HUES64 (cell line): ENCODE data around the gene L2HGDH.
"Not testable (repeated sequence)": the region's sequence is repeated elsewhere in the genome, so short reads cannot be mapped to it uniquely, and the experiment has no call there.

Experiments used
- H3K27ac ChIP-seq: 2 replicates; pipeline ENCODE4 v1.7.0; 2013; ENCODE audit warnings: low read depth, low read length, inconsistent platforms
- H3K27me3 ChIP-seq: 2 replicates; pipeline ENCODE4 v1.6.1; 2013; ENCODE audit warnings: mild to moderate bottlenecking, low read length; ENCODE audit not compliant: insufficient read depth
- H3K36me3 ChIP-seq: 2 replicates; pipeline ENCODE4 v1.6.1; 2013; ENCODE audit warnings: mild to moderate bottlenecking, low read length; ENCODE audit not compliant: insufficient read depth
- H3K4me1 ChIP-seq: 2 replicates; pipeline ENCODE4 v1.6.1; 2013; ENCODE audit warnings: mild to moderate bottlenecking, low read length, moderate library complexity; ENCODE audit not compliant: insufficient read depth
- H3K4me3 ChIP-seq: 2 replicates; pipeline ENCODE4 v1.5.1; 2013; ENCODE audit warnings: mild to moderate bottlenecking, low read length, moderate library complexity
- H3K9ac ChIP-seq: 2 replicates; pipeline ENCODE4 v1.6.1; 2013; ENCODE audit warnings: mild to moderate bottlenecking, low read depth, low read length
- H3K9me3 ChIP-seq: 2 replicates; pipeline ENCODE4 v1.6.1; 2013; ENCODE audit warnings: low read depth, low read length; ENCODE audit not compliant: insufficient read depth
- WGBS: fragments of 150-250, 120-280 bp; methylation state at CpG from one replicate; pipeline ENCODE4 v1.1.7; 2013; ENCODE audit warnings: missing lambda C conversion rate; 5-methylcytosine and 5-hydroxymethylcytosine counted together

The L2HGDH gene

DNA sequence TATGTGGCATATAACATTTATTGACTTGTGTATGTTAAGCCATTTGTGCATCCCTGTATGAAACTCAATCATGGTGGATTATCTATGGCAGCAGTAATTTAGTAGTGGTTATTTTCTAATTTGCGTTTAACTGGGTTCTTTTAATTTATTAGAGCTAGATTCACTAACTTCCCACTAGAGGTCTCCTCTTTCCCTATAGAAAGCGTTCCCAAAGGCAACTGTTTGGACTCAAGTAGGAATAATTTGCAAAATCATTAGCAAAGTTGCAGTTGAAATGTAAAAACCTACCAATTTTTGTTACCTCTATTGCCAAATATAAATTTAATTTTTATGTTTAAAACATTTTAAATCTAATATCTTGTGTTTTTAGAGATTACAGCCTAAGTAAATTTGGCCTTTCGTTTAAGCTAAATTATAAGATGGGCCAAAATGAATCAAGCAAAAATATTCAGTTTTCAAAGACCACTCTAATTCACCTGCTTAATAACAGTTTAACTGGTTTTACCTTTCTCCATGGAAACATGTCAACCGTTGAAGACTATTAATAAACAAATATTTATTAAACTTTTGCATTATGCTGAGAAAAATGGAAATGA is 6.1 kb upstream of the L2HGDH start:
- H3K9ac ChIP-seq, result no peak overlapping the region
- H3K27me3 ChIP-seq, result no peaks in the 10 kb centered on the region
- peaks cover 3% of the 10 kb centered on the region; the same call in 1 of the 2 replicates for H3K4me1 ChIP-seq
- H3K4me3 ChIP-seq, result no peak overlapping the region
- 100% methylated on average over 1 of the region's 4 CpGs for WGBS
- H3K27ac ChIP-seq, result no peak overlapping the region
- peaks cover 15% of the 10 kb centered on the region for H3K36me3 ChIP-seq
- peaks cover 12% of the 10 kb centered on the region; the same call in 1 of the 2 replicates for H3K9me3 ChIP-seq

DNA sequence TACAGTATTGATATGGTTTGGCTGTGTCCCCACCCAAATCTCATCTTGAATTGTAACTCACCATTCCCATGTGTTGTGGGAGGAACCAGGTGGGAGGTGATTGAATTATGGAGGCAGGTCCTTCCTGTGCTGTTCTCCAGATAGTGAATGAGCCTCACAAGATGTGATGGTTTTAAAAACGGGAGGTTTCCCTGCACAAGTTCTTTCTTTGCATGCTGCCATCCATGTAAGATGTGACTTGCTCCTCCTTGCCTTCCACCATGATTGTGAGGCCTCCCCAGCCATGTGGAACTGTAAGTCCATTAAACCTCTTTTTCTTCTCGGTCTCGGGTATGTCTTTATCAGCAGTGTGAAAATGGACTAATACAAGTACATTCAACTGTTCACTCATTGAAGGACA is 2.1 kb upstream of the L2HGDH start:
- H3K9me3 ChIP-seq, result peaks cover 12% of the 10 kb centered on the region; the same call in 1 of the 2 replicates
- not testable (repeated sequence) for H3K4me3 ChIP-seq, H3K4me1 ChIP-seq, H3K27ac ChIP-seq, H3K36me3 ChIP-seq, H3K9ac ChIP-seq, H3K27me3 ChIP-seq
- WGBS, result 98% methylated on average over 3 of the region's 3 CpGs

DNA sequence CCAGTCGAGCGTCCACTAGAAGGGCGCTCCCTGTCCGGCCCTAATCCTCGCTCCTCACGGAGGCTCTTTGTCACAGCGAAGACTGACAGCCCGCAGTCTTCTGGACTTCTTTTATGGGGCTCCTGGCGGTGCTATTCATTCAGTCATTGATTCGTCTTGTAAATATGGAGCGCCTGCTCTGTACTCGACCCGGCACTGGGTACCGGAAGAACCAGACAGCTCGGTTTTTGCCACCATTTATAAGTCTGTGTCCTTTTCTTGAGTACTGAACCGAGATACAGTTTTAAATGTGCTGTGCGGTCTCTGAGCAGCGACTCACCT is 665 bp upstream of the L2HGDH start:
- peak overlapping the region; percentile 97 for H3K27ac ChIP-seq

DNA sequence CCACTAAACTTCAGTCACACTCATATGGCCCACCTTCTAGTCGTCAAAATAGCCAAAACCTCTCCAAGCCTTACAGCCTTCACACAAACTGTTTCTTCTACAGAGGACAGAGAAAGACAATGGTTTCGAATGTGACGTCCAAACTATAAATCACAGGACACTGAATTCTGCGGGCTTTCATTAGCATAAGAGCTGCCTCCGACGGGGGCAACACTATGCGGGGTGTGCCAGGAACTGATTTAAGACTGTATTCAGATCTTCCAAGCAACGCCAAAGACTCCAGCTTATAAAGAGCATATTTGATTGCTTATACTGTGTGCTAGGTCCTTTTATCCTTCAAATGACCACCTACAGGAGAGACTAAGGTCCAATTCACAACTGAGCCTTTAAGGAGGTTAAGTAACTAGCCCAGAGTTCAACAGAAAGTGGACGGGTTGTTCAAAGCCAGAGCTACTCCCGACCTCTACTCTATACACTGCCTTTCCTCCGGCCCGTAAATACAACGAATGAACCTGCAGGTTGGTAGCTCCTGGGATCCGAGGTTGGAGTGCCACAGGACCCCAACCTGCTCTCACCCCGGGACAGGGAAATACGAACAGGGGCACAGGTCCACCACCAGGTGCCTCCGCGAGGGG is 575 bp downstream of the L2HGDH start:
- 5% methylated on average over 17 of the region's 18 CpGs for WGBS
- peak overlapping the region; percentile 67 for H3K4me3 ChIP-seq
- peak overlapping the region; percentile 97; the same call in 1 of the 2 replicates for H3K27ac ChIP-seq
- H3K9me3 ChIP-seq, result peaks cover 12% of the 10 kb centered on the region; the same call in 1 of the 2 replicates
- H3K27me3 ChIP-seq, result no peaks in the 10 kb centered on the region
- H3K4me1 ChIP-seq, result peaks cover 6% of the 10 kb centered on the region; the same call in 1 of the 2 replicates
- H3K9ac ChIP-seq, result peak overlapping the region; percentile 83
- peaks cover 7% of the 10 kb centered on the region for H3K36me3 ChIP-seq

More for the DNA sequence above, 665 bp upstream of the L2HGDH start:
- peaks cover 6% of the 10 kb centered on the region; the same call in 1 of the 2 replicates for H3K4me1 ChIP-seq
- peaks cover 12% of the 10 kb centered on the region; the same call in 1 of the 2 replicates for H3K9me3 ChIP-seq
- H3K27me3 ChIP-seq, result no peaks in the 10 kb centered on the region
- H3K4me3 ChIP-seq, result peak overlapping the region; percentile 67
- peaks cover 7% of the 10 kb centered on the region for H3K36me3 ChIP-seq
- 6% methylated on average over 18 of the region's 18 CpGs for WGBS
- H3K9ac ChIP-seq, result peak overlapping the region; percentile 83

DNA sequence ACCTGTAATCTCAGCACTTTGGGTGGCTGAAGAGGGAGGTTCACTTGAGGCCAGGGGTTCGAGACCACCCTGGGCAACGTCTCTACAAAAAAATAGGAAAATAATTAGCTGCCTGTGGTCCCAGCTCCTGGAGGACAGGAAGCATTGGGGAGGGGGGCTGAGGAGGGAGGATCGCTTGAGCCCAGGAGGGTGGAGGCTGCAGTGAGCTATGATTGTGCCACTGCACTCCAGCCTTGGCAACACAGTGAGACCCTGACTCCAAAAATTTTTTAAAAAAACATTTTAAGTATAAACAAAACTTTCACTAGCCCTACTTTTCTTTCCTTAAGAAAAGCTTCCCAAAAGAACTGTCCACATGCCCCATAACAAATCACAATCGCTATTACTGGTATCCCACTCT is 1.6 kb downstream of the L2HGDH start:
- H3K4me1 ChIP-seq, result peaks cover 6% of the 10 kb centered on the region; the same call in 1 of the 2 replicates
- peak overlapping the region; percentile 67 for H3K4me3 ChIP-seq
- no peak overlapping the region for H3K27ac ChIP-seq
- WGBS, result 91% methylated on average over 4 of the region's 4 CpGs
- no peak overlapping the region for H3K9ac ChIP-seq
- H3K27me3 ChIP-seq, result no peaks in the 10 kb centered on the region
- H3K9me3 ChIP-seq, result peaks cover 12% of the 10 kb centered on the region; the same call in 1 of the 2 replicates
- H3K36me3 ChIP-seq, result peaks cover 7% of the 10 kb centered on the region

DNA sequence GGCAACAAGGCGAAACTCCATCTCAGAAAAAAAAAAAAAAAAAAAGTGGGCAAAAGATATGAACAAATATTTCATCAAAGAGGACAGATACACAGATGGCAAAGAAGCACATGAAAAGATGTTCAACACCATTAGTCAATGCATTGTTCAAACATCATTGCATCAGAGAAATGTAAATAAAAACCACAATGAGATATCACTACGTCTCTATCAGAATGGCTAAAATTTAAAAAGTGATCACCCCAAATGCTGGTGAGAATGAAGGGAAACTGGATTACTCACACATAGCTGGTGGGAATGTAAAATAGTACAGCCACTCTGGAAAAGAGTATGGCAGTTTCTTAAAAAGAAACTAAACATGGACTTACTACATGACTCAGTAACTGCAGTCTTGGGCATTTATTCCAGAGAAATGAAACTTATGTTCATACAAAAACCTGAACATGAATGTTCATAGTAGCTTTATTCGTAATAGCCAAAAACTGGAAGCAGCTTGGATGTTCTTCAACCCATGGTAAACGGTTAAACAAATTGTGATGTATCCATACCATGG is 3.6 kb downstream of the L2HGDH start:
- H3K36me3 ChIP-seq, result no peaks in the 10 kb centered on the region
- H3K9me3 ChIP-seq, result 0 out of 2 replicates have a peak, but pooled peaks cover 2% of the 10 kb centered on the region
- no peak overlapping the region for H3K27ac ChIP-seq
- H3K4me1 ChIP-seq, result peaks cover 6% of the 10 kb centered on the region; the same call in 1 of the 2 replicates
- WGBS, result 97% methylated on average over 4 of the region's 4 CpGs
- no peak overlapping the region for H3K9ac ChIP-seq
- no peak overlapping the region for H3K4me3 ChIP-seq
- no peaks in the 10 kb centered on the region for H3K27me3 ChIP-seq

DNA sequence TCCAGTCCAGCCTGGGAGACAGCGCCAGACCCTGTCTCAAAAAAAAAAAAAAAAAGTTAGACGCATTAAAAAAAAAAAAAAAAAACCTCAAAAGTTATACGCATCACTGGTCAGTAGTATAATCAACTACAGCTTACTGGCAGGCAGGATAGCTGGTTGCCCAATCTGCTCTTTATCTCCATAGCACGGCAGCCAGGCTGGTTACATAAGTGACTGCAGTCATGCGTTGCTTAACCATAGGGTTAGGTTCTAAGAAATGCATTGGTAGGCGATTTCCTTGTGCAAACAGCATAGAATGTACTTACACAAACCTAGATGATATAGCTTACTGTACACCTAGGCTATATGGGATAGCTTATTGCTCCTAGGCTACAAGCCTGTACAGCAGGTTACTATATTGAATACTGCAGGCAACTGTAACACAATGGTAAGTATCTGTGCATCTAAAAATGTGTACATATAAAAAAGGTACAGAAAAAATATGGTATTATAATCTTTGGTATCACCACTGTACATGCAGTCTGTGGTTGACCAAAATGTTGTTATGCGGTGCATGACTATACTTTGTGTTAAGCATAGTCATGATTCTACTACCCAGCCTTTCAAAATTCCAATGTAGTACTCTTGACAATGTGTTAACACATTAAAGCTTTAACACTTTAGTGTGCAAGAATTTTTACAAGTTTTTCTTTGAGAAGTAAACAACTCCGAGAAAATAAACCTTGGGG is 8.1 kb downstream of the L2HGDH start:
- no peaks in the 10 kb centered on the region for H3K27me3 ChIP-seq
- no peaks in the 10 kb centered on the region for H3K9me3 ChIP-seq
- H3K9ac ChIP-seq, result no peak overlapping the region
- H3K36me3 ChIP-seq, result peaks cover 30% of the 10 kb centered on the region
- 95% methylated on average over 8 of the region's 8 CpGs for WGBS
- peaks cover 3% of the 10 kb centered on the region; the same call in 1 of the 2 replicates for H3K4me1 ChIP-seq
- H3K4me3 ChIP-seq, result no peak overlapping the region
- H3K27ac ChIP-seq, result no peak overlapping the region

DNA sequence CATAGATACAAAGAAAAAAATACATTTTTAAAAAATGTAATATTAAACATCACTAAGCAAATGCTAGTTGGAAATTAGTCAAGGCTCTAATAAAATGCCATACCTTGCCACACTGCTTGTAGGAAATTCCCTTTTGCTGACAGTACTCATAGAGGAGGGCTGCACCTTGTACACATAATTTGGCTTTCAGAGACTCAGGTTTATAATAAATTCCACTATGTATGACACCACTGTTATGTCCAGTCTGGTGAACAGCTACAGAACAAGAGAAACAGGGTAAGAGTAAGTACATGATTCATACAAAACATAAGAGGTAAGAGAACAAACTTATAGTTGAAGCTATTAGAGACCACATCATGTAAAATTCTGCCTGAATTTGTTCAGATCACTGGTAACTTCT is 10.1 kb downstream of the L2HGDH start:
- H3K4me3 ChIP-seq, result no peak overlapping the region
- no peaks in the 10 kb centered on the region for H3K9me3 ChIP-seq
- no peak overlapping the region for H3K9ac ChIP-seq
- peaks cover 30% of the 10 kb centered on the region for H3K36me3 ChIP-seq
- no peak overlapping the region for H3K27ac ChIP-seq
- H3K4me1 ChIP-seq, result peaks cover 3% of the 10 kb centered on the region; the same call in 1 of the 2 replicates
- H3K27me3 ChIP-seq, result no peaks in the 10 kb centered on the region

DNA sequence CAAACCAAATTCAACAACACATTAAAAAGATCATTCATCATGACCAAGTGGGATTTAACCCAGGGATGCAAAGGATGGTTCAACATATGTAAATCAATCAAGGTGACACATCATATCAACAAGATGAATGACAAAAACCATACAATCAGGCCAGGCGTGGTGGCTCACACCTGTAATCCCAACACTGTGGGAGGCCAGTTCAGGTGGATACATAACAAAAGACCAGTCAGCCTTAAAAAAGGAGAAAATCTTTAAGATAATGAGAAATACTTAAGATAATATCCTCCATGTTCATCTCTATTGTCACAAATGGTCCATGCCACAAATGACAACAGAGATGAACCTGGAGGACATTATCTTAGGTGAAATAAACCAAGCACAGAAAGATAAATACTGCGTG is 12.4 kb downstream of the L2HGDH start:
- Histone ChIP-seq H3K27ac (peak overlapping the region; percentile 48), H3K36me3 (peaks cover 30% of the 10 kb centered on the region), H3K9ac (no peak overlapping the region), H3K27me3 (no peaks in the 10 kb centered on the region), H3K4me3 (no peak overlapping the region), H3K4me1 (peaks cover 3% of the 10 kb centered on the region; the same call in 1 of the 2 replicates), H3K9me3 (no peaks in the 10 kb centered on the region)
- WGBS, result 80% methylated on average over 2 of the region's 2 CpGs

DNA sequence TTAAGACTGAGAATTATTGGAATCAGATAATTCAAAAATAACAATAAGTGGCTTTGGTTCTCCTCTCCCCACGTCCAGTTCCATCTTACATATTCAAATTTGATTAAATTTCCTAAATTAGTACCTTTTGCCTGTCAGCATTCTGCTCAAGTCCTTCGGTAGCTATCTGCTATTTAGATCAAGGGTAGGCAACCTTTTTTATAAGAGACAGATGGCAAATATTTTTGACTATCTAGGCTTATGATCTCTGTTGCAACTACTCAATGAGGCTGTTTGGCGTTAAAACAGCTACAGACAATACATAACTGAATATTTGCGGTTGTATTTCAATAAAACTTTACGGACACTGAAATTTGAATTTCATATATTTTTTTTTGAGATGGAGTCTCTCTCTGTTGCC is 21.7 kb downstream of the L2HGDH start:
- 87% methylated on average over 5 of the region's 5 CpGs for WGBS
- Histone ChIP-seq H3K4me3 (no peak overlapping the region), H3K4me1 (no peaks in the 10 kb centered on the region), H3K9ac (no peak overlapping the region), H3K36me3 (peaks cover 40% of the 10 kb centered on the region), H3K27me3 (no peaks in the 10 kb centered on the region), H3K9me3 (no peaks in the 10 kb centered on the region), H3K27ac (no peak overlapping the region)

DNA sequence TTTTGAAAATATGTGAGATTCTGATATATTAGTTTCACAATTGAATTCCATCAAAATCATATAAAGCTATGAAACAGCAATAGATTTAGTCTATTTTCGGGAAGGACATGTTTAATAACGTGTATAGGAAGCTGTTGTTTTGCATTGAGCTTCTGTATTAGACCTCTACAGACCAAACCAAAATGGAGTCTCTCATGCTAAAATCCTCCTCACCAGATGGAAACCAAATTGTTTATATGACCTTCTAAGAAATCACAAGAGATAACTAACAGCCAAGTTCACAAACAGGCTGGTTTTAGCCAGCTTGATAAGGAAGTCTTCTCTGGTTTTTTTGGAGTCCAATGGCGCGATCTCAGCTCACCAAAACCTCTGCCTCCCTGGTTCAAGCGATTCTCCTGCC is 23.9 kb downstream of the L2HGDH start:
- WGBS, result 100% methylated on average over 4 of the region's 5 CpGs
- Histone ChIP-seq H3K36me3 (peaks cover 31% of the 10 kb centered on the region), H3K27me3 (no peaks in the 10 kb centered on the region), H3K9me3 (no peaks in the 10 kb centered on the region), H3K4me1 (no peaks in the 10 kb centered on the region), H3K9ac (no peak overlapping the region), H3K4me3 (no peak overlapping the region), H3K27ac (no peak overlapping the region)
